CD1c-positive myeloid dendritic cell (primary cell): ENCODE measurements around the gene ANO1.

Experiments used
- DNase-seq: peaks from one replicate; pipeline ENCODE4 v3.0.0-alpha.2; 2016; ENCODE audit errors: extremely low spot score

ANO1 gene

GRCh38 chr11:70113801-70114200 lies 35.7 kb downstream of the ANO1 start:
- DNase-seq: no peak

GRCh38 chr11:70115778-70116177 lies 37.7 kb downstream of the ANO1 start:
- DNase-seq: no peak

GRCh38 chr11:70116386-70117065 lies 38.4 kb downstream of the ANO1 start:
- DNase-seq: no peak

DNA sequence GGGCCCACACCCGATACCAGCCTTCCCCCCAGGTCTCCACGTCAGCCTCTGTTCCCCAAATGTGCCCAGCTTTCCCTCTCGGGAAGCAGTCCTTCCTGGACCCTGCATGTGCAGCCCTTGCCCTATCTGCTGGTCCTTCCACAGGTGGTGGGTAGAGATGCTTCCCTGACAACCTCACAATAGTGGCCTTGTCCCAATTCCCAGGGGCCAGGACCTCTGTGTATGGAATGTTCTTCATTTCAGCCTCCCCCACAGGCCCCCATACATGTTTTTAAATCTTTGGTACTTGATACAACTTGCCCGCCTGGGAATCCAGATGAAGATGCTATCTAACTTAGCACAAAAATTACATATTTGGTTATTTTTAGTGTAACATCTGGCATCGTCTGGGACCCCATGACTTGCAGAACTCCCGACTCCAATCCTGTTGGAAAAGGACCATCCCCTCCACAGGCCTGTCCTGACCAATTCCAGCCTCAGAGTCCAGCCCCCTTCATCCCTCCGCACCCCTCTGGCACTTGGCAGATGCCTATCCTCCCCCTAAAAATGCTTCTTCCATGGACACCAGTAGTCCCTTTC lies 39.5 kb downstream of the ANO1 start:
- DNase-seq: no peak

DNA sequence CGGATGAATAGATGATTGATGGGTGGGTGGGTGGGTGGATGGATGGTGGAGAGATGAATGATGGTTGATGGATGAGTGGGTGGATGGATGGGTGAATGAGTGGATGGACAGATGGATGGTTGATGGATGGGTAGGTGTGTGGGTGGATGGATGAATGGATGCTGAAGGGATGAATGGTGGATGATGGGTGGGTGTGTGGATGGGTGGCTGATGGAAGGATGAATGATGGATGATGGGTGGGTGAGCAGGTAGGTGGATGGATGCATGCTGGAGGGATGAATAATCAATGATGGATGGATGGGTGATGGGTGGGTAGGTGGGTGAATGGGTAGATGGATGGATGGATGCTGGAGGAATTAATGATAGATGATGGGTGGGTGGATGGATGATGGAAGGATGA lies 40.5 kb downstream of the ANO1 start:
- no peak for DNase-seq

DNA sequence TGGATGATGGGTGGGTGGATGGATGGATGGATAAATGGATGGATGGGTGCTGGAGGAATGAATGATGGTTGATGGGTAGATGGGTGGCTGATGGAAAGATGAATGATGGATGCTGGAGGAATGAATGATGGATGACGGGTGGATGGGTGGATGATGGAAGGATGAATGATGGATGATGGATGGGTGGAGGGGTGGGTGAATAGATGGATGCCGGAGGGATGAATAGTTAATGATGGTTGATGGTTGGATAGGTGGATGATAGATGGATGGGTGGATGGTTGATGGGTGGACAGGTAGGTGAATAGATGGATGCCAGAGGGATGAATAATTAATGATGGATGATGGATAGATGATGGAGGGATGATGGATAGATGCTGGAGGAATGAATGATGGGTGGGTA lies 41.4 kb downstream of the ANO1 start:
- DNase-seq: no peak

DNA sequence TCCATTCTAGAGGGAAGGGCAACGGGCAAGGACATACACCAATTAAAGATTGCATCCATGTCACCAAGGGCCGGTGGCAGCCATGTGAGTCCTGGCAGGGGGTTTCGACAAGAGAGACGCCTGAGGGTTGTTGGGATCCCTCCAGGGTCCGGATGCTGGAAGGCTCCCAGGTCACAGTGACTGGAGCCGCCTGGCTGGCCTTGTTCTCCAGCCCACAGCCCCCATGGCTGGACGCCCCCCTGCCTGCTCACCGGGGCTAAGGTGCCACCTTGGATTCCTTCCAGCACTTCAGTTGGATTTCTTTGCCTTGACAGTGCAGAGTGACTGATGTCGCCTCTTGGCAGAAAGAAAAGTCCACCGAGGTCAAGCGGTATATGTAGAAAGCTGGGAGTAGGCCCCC lies 42.6 kb downstream of the ANO1 start:
- DNase-seq: no peak

- DNase-seq: no peak
Measured at GRCh38 chr11:70122490-70123198, 44.5 kb downstream of the ANO1 start.

DNA sequence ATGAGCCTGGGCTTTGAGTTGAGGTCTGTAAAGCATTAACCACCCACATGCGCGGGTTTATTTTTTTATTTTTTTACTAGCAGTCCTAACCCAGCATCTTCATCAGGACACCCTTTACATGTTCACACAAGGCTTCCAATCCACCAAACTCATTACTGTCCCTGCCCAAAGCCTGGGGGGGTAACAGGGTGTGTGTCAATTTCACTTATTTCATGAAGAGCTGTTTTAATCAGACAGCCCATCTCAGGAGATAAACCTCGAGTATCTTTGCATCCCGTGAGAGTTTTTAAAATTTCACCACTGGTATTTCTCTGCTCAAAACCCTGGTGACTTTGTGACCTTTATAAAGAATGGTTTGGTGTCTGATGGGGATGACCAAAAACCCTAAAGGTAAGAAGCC lies 45.6 kb downstream of the ANO1 start:
- DNase-seq: no peak

DNA sequence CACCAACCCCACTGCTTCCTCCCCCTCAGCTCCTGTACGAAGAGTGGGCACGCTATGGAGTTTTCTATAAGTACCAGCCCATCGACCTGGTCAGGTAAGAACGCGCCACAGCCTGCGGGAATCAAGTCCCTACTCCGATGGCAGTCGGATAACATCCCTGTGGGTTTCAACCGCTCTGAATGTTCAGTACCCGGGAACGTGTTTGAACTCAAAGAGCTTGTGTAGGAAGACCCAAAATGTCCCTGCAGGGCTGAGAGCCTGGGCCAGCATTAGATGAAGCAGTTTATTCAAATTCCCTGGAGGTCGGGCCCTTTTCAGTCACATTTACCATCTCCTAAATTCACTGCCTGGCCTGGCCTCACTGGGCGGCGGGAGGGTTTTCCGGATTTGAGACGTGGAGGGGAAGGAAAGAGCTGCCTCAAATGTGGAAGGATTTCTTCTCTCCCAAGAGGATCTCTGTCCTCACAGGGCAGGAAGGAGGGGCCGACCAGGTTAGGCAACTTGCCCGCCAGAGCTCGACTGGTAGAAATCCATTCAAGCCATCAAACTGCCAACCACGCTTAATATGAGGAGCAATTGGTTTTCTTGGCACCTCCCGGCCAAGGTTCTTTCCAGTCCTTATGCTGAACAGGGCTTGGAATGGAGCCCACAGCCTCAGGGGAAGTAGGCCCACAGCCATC lies 46.3 kb downstream of the ANO1 start:
- DNase-seq: no peak

DNA sequence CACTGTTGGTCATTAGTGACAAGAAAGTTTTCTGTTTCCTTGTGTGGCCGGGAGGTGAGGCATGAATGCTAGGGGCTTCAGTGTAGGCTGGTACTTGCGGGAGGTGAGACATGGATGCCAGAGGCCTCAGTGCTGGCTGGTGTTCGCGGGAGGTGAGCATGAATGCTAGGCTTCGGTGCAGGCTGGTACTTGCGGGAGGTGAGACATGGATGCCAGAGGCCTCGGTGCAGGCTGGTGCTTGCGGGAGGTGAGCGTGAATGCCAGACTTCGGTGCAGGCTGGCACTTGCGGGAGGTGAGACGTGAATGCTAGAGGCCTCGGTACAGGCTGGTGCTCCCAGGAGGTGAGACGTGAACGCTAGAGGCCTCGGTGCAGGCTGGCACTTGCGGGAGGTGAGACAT lies 48.4 kb downstream of the ANO1 start:
- no peak for DNase-seq

- no peak for DNase-seq
Measured at GRCh38 chr11:70127653-70128434, 49.7 kb downstream of the ANO1 start.

DNA sequence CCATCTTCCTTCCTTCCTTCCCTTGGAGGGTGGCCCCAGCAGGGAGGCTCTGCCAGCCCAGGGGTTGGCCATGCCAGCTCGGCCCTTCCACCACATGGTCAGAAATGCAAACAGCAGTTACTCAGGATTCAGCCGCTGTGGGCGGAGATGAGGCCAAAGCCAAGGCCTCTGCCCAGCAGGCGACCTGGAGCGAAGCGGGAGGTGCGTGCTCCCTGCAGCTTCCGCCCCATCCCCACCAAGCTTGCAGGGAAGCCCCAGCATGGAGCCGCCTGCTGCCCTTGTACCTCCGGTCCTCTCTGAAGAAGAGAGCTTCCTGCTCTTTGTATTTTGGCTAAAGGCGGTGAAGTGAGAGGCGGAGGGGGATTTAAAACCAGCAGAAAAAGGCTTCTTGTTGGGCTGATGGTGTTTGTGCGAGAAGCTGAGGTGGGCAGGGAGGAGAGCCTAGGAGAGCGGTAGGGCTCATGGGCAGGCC lies 50.4 kb downstream of the ANO1 start:
- DNase-seq: no peak

GRCh38 chr11:70129051-70129592 lies 51.0 kb downstream of the ANO1 start:
- no peak for DNase-seq

- no peak for DNase-seq
Measured at GRCh38 chr11:70130636-70131035, 52.5 kb downstream of the ANO1 start.

DNA sequence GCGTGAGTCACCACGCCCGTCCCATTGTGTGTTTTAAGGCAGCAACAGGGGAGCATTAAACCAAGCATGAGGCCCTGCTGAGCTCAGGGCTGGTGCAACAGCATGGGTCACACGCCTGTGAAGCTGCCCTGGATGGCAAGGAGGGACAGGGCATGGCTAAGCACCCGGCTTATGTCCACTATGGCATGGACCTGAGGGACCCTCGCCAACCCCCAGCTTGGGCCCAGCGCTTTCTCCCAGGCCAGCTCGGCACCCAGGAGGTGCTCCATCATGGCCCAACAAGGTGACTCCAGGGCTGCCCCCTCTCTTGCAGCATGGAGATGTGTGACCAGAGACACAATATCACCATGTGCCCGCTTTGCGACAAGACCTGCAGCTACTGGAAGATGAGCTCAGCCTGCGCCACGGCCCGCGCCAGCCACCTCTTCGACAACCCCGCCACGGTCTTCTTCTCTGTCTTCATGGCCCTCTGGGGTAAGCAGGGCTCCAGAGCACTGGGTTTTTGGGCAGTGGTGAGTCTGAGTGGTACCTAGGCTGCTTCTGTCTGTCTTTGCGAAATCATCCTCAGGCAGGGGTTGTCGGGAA lies 53.6 kb downstream of the ANO1 start:
- no peak for DNase-seq

DNA sequence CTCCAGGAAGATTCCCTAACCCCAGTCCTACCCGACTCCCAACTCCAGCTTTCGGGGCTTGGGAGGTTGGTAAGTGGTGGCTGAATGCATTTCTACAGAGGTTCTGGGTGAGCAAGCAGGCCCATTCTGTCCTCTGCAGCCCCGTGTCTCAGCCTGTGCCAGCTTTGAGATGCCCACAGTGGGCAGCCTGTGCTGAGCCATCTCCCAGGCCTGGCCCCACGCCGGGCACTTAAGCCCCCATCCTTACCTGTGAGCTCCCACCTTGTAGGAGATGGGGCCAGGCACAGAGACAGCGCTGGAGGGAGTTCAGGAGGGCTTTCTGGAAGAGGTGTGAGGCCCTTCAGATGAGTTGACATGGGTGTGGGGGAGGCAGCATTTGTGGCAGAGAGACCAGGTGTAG lies 54.5 kb downstream of the ANO1 start:
- DNase-seq: no peak

GRCh38 chr11:70133771-70134335 lies 55.7 kb downstream of the ANO1 start:
- DNase-seq: no peak

- DNase-seq: no peak
Measured at GRCh38 chr11:70134490-70134889, 56.4 kb downstream of the ANO1 start.

- no peak for DNase-seq
Measured at GRCh38 chr11:70135142-70135541, 57.0 kb downstream of the ANO1 start.

GRCh38 chr11:70135625-70136059 lies 57.5 kb downstream of the ANO1 start:
- no peak for DNase-seq
